ENCODE measurements around the gene PDCD7.
"Not testable (repeated sequence)": the region's sequence is repeated elsewhere in the genome, so short reads cannot be mapped to it uniquely, and the experiment has no call there.

DNA sequence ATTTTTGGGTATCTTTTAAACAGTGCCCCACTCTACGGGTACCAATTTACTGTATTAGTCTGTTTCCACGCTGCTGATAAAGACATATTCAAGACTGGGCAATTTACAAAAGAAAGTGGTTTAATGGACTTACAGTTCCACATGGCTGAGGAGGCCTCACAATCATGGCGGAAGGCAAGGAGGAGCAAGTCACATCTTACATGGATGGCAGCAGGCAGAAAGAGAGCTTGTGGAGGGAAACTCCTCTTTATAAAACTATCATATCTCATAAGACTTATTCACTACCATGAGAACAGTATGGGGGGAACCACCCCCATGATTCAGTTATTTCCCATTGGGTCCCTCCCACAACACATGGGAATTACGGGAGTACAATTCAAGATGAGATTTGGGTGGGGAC, 4.3 kb upstream of the PDCD7 start:
- not testable (repeated sequence) for TF ChIP-seq CTCF (IDR thresholded peaks at IDR 0.05; ENCODE audit: low read length); EZH2 (IDR thresholded peaks at IDR 0.05; ENCODE audit: borderline replicate concordance, low read length)
